Right renal pelvis (tissue), 4 donors: ENCODE data around the gene LSM12. TPM values are rescaled to one million over a fixed set of nuclear protein-coding genes. Genes with fewer than 3 reads are reported as not detected.

Experiments
- DNase-seq, 4 donors: peaks; one replicate each; pipeline ENCODE4 v3.0.0-alpha.2; 2013; ENCODE audit warnings: low read depth in 4 of 4, low spot score in 3 of 4, missing footprints in 1 of 4
- polyA plus RNA-seq, 4 donors: library from polyadenylated mRNA; unstranded; fragments of 120-200 nt; gene quantifications; one replicate each; pipeline ENCODE4 v1.2.1, GENCODE V29; 2013; ENCODE audit not compliant: insufficient read length in 4 of 4

Gene LSM12
- polyA plus RNA-seq, 4 donors: 38.5 to 48.4 (median 45.7) TPM

GRCh38 chr17:44097110-44097958 is 30.9 kb upstream of the LSM12 start:
- DNase-seq: no peak

DNA sequence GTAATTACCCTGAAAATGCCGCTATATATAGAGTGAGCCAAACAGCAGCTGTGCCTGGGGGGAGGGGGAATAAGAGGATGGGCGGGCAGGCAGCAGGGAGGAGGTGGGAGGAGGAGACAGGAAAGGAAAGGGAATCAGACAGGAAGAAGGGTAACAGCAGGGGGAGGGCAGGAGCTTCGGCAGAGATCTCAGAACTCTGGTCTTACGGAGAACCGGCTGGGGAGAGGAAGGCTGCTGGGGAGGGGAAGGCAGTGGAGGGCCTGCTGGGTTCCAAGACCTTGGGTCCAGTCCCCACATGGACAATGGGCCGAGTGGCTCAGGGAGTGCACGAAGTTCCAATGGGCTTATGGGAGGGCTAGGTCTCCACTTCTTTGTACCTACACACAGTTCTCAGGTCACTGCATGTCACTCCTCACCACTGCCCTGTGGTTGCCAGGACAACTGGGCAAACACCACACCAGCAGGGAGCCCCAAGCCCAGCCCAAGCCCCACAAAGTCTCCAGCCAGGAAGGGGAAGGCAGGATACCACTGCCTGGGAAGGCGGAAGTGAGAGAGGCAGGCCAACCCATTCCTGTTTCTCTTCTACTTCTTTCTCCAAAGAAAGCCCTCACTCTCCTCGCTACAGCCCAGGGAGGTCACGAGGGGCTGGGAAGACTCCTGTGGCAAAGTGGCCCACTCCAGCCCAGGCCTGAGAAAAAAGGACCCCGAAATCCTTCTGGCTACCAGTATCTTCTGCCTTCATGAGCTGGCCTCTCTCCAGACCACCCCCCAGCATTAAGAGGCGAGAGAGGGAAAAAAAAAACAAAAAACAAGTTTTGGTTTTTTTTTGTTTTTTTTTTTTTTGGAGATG is 29.4 kb upstream of the LSM12 start:
- DNase-seq: peak; percentile 71 to 80 (median 75)

- DNase-seq: no peak
Observed at GRCh38 chr17:44095388-44095646, 28.8 kb upstream of the LSM12 start.

GRCh38 chr17:44094701-44095387 is 28.4 kb upstream of the LSM12 start:
- DNase-seq: no peak

- DNase-seq: no peak
Observed at GRCh38 chr17:44093231-44093900, 26.9 kb upstream of the LSM12 start.

DNA sequence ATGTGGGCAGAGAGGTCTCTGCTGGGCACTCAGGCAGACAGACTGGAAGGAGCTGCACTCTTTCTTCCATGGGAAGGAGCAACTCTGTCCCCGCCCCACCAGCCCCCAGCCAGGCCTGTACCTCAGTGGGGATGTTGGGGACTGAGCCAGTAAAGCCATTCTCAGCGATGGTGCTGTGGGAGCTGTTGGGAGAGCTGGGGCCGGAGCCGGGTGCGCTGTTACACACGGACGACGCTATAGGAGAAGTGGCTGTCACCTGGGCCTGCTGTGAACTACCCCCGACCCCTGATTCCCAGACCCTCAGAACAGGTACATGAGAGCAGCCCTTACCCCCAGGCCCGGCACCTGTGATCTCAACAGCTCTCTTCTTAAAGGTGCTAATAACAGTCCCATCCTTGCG is 25.6 kb upstream of the LSM12 start:
- DNase-seq: no peak

- DNase-seq: no peak
Observed at GRCh38 chr17:44091200-44091997, 24.9 kb upstream of the LSM12 start.

DNA sequence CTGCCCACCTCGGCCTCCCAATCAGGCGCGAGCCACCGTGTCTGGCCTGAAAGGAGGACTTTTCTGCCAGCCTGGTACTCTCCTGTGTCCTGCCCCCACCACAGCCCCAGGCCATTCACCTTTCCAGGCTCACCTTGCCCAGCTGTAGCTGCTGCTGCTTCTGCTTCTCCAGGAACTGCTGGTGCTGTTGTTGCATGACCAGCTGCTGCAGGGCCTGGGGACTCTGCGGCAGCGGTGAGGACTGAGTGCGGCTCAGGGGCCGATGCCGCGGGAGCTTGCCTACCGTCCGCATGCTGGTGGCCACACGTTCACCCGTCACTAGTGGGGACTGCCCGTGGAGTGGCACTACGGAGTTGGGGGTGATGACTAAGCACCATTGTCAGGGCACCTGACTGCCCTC is 21.8 kb upstream of the LSM12 start:
- no peak for DNase-seq

GRCh38 chr17:44087319-44087718 is 20.8 kb upstream of the LSM12 start:
- DNase-seq: no peak

DNA sequence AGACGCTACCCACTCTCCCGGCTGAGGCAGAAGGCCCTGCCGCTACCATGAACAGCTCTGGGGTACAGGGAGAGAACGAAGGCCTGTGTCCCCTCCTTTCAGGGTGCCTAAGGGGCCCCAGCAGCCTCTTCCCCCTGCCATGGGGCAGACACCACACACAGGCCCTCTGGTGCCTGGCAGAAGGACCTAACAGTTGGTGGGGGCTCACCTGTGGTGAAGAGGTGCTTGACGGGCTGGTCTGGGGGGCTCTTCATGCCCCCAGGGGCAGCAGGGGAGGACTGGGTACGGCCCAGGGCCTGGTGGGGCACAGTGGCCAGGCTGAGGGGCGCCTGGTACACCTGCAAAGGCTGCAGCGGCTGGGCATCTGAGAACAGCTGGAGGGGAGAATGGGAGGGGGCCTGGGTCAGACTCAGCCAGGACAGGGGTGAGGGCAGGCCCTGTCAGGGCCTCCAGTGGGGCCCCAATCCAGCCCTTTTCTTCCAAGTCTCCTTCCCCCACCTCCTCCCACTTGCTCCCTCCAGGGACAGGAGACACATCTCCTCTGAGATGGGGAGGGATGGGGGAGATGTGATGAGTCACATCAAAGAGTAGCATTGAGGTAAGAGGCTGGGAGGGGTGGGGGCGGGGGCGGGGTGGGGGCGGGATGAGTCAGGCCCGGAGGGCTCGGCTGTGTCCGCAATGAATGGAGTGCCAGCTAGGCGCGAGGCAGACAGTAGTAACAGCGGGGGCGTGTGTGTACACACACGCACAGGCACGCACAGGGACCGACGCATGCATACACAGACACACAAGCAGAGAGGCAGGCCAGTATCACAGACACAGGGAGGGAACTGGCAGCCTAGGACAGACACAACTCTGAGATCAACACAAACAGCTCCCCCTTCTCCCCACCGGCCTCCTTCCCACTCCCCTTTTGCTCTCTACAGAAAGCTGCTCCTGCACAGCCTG is 20.2 kb upstream of the LSM12 start:
- no peak for DNase-seq

DNA sequence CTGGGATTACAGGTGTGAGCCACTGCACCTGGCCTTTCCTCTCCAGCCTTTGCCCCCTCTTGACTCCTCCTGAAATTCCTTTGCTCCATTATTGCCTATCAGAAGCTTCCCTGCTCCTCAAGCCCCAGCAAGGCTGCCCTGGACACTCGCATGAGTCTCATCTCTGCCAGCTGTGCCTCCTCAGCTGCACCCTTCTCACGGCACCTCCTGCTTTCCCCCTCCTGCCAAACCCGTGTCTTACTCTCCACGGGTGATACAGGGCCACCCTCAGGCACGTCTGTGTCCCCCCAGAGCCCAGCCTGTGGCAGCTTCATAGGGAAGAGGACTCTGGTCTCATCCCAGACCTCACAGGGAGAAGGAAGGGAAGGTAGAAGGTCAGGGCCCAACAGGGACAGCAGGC is 19.4 kb upstream of the LSM12 start:
- DNase-seq: no peak

DNA sequence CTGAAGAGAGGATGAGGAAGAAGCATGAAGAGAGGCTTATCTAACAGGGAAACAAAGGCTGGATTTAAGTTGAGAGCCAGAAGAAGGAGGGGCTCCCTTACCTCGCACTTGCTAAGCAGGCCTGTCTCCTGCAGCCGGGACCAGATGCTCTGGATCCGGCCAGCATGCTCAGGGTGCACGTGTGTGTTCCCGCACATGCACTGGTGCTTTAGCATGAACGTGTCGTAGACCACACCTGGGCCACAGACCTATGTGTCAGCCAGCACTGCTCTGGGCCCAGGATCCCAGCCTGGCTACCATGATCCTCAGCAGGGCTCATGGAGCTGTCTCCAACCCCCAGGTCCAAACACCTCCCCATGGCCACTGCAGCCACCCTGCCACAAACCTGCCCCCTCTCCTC is 18.4 kb upstream of the LSM12 start:
- DNase-seq: no peak

DNA sequence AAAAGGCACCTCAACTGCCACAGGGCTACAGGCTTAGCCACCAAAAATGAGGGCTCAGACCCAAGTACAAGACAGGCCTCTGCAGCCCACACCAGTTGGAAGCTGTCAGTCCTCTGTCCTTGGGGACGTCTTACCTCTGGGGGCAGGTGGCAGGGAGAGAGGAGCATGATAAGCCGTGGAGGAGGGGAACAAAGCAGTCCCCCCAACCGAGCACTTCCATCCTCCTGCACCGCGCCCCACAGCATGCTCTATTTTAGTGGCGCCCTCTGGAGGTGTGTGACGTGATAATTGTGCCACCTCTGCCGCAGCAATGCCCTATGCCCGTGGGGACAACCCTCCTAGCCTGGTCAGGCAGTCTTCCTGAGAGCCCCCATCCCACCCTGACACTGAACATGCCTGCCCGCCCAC is 17.7 kb upstream of the LSM12 start:
- no peak for DNase-seq

DNA sequence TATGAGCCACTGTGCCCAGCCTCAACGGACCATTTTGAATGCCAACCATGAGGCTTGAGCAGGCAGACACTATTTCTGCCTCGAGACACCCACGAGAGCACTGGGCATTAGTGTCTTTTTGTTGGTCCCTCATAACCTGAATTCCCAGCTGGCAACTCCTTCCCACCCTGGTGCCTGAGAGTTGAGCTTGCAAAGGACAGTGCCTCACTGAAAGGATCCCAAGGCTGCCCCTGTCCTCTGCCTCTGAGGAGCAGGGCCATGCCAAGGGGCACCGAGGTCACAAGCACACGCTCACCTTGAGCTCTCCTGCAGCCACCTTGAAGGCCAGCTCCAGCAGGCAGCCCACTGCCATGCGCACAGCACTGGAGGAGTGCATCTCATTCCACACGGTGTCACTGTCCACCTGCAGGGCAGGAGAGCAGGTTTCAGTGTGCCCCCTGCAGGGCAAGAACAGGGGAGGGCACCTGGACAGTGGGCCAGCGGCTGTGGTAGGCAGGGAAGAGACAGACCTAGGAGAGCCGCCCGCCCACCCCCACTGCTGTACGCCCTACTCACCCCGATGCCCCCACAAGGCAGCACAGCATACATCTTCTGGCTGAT is 16.9 kb upstream of the LSM12 start:
- DNase-seq: no peak

- no peak for DNase-seq
Observed at GRCh38 chr17:44082256-44082927, 15.9 kb upstream of the LSM12 start.

DNA sequence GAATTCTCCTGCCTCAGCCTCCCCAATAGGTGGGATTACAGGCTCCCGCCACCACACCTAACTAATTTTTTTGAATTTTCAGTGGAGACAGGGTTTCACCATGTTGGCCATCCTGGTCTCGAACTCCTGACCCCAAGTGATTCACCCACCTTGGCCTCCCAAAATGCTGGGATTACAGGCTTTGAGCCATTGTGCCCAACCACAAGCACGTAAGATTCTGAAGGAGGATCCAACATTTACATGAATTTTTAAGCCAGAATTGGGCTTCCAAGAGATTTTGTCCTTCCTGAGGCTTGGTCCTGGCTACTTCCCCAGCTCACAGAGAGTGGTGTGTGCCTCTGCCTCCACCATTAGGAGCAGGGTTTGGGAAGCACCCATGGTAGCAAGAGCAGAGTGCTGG is 15.2 kb upstream of the LSM12 start:
- no peak for DNase-seq

- DNase-seq: no peak
Observed at GRCh38 chr17:44079877-44080821, 13.7 kb upstream of the LSM12 start.
